Sigmoid colon (tissue), 7 donors: ENCODE data around the gene MYO7B. TPM values are rescaled to one million over a fixed set of nuclear protein-coding genes. Genes with fewer than 3 reads are reported as not detected.

Source experiments
- DNase-seq: peaks from one replicate; pipeline ENCODE4 v3.0.0-alpha.2; 2019
- H3K27ac ChIP-seq, 4 donors: fragments of 200-600 bp; sonication (generic); one replicate each; pipeline ENCODE4 v1.5.1; 2016 to 2019; ENCODE audit warnings: mild to moderate bottlenecking in 1 of 4
- H3K27me3 ChIP-seq, 3 donors: fragments of 200-600 bp; sonication (generic); one replicate each; pipeline ENCODE4 v1.5.1; 2019; ENCODE audit warnings: mild to moderate bottlenecking in 1 of 3
- H3K36me3 ChIP-seq, 4 donors: fragments of 200-600 bp; sonication (generic); one replicate each; pipeline ENCODE4 v1.5.1; 2016 to 2019
- H3K4me1 ChIP-seq, 4 donors: fragments of 200-600 bp; sonication (generic); one replicate each; pipeline ENCODE4 v1.5.1; 2017 to 2019
- H3K4me3 ChIP-seq, 4 donors: fragments of 200-600 bp; sonication (generic); one replicate each; pipeline ENCODE4 v1.5.1; 2017 to 2019; ENCODE audit warnings: mild to moderate bottlenecking in 2 of 4, moderate library complexity in 1 of 4
- H3K9me3 ChIP-seq, 4 donors: fragments of 200-600 bp in 3 of 4; sonication (generic) in 3 of 4; one replicate each; pipeline versions ENCODE4 v1.5.1 to v1.6.1; 2013 to 2019
- CTCF ChIP-seq, 4 experiments: fragments of 450-650 bp in 3 of 4; fragments of 200-600 bp in 1 of 4; IDR thresholded peaks; one replicate each; pipeline ENCODE4 v1.5.1; 2016 to 2019; ENCODE audit warnings: antibody characterized with exemption in 4 of 4, mild to moderate bottlenecking in 3 of 4, moderate library complexity in 2 of 4
- EP300 ChIP-seq, 4 donors: sonication (generic); formaldehyde crosslinking; IDR thresholded peaks; one replicate each; pipeline ENCODE4 v1.6.1; 2017; ENCODE audit warnings: antibody characterized with exemption in 4 of 4
- POLR2A ChIP-seq, 2 donors: fragments of 450-650 bp; IDR thresholded peaks; one replicate each; pipeline ENCODE4 v1.6.1; 2016; ENCODE audit warnings: antibody characterized with exemption in 2 of 2, mild to moderate bottlenecking in 2 of 2, moderate library complexity in 2 of 2
- POLR2AphosphoS5 ChIP-seq, 4 donors: sonication (generic); formaldehyde crosslinking; IDR thresholded peaks; one replicate each; pipeline ENCODE4 v1.6.1; 2017; ENCODE audit warnings: antibody characterized with exemption in 4 of 4
- WGBS, 2 donors: extraction: QIAGEN DNeasy Blood & Tissue Kit; methylation state at CpG; one replicate each; pipeline ENCODE4 v1.1.7; 2013; 5-methylcytosine and 5-hydroxymethylcytosine counted together
- intact Hi-C: fragments of 100-400 bp; cut with DNase I; formaldehyde crosslinking; loops from one replicate; pipeline ENCODE4 v1.15.1; 2023
- polyA plus RNA-seq, 3 donors: library from polyadenylated mRNA; stranded (reverse); fragments of 200-250 nt; gene quantifications; one replicate each; pipeline ENCODE4 v1.2.3, GENCODE V29; 2013
- total RNA-seq, 4 donors: library from RNA; depleted of rRNA; stranded (reverse); fragments of >200 nt; gene quantifications; one replicate each; pipeline ENCODE4 v1.1.0, GENCODE V29; 2016
- donor health status: healthy with polysubstance abuse.
- donor health status: Bipolar disorder and iron deficiency.
- donor health status: healthy.

The MYO7B gene
- total and polyA plus RNA-seq, 7 donors: 0.54 to 128 (median 30.3) TPM; not detected in 1

GRCh38 chr2:127580167-127581049, 44.9 kb downstream of the MYO7B start:
- H3K27me3 ChIP-seq: no peaks in the 10 kb centered on the region
- TF ChIP-seq EP300 (IDR thresholded peaks at IDR 0.05): no peak
- no peak for TF ChIP-seq POLR2A (IDR thresholded peaks at IDR 0.05)
- no peak for TF ChIP-seq POLR2AphosphoS5 (IDR thresholded peaks at IDR 0.05)
- no peak for TF ChIP-seq CTCF (IDR thresholded peaks at IDR 0.05)
- no peak overlapping the region for H3K27ac ChIP-seq
- 88 to 91% methylated on average over 24 of the region's 24 CpGs for WGBS, 2 donors
- no peak for DNase-seq
- H3K4me1 ChIP-seq: peaks cover 0 to 13% (median 8%) of the 10 kb centered on the region in 4 donors
- H3K9me3 ChIP-seq: no peaks in the 10 kb centered on the region
- intact Hi-C loops: no loop called here
- no peaks in the 10 kb centered on the region for H3K36me3 ChIP-seq
- H3K4me3 ChIP-seq: no peak overlapping the region

- Histone ChIP-seq H3K36me3 (no peaks in the 10 kb centered on the region), H3K9me3 (no peaks in the 10 kb centered on the region), H3K27me3 (no peaks in the 10 kb centered on the region), H3K27ac (no peak overlapping the region), H3K4me3 (no peak overlapping the region), H3K4me1 (peaks cover 0 to 11% (median 8%) of the 10 kb centered on the region in 4 donors)
- TF ChIP-seq POLR2A (IDR thresholded peaks at IDR 0.05): no peak
- no peak for TF ChIP-seq CTCF (IDR thresholded peaks at IDR 0.05)
- TF ChIP-seq POLR2AphosphoS5 (IDR thresholded peaks at IDR 0.05): no peak
- no peak for TF ChIP-seq EP300 (IDR thresholded peaks at IDR 0.05)
- whole genome bisulfite sequencing, 2 donors: 92 to 96% methylated on average over 4 of the region's 4 CpGs
- intact Hi-C loops: no loop called here
- no peak for DNase-seq
Observed at GRCh38 chr2:127581050-127581345, 45.5 kb downstream of the MYO7B start.

GRCh38 chr2:127581516-127582490, 46.3 kb downstream of the MYO7B start:
- H3K9me3 ChIP-seq: no peaks in the 10 kb centered on the region
- no peaks in the 10 kb centered on the region for H3K36me3 ChIP-seq
- intact Hi-C loops: no loop called here
- H3K4me3 ChIP-seq: no peak overlapping the region
- WGBS, 2 donors: 94 to 95% methylated on average over 21 of the region's 21 CpGs
- peaks cover 0 to 3% (median 1%) of the 10 kb centered on the region in 4 donors for H3K4me1 ChIP-seq
- no peaks in the 10 kb centered on the region for H3K27me3 ChIP-seq
- DNase-seq: no peak
- H3K27ac ChIP-seq: no peak overlapping the region
- TF ChIP-seq POLR2A (IDR thresholded peaks at IDR 0.05) (no peak), CTCF (IDR thresholded peaks at IDR 0.05) (no peak), EP300 (IDR thresholded peaks at IDR 0.05) (no peak), POLR2AphosphoS5 (IDR thresholded peaks at IDR 0.05) (no peak)

GRCh38 chr2:127582863-127583861, 47.7 kb downstream of the MYO7B start:
- Histone ChIP-seq H3K27me3 (no peaks in the 10 kb centered on the region), H3K4me3 (no peak overlapping the region), H3K9me3 (no peaks in the 10 kb centered on the region), H3K4me1 (no peaks in the 10 kb centered on the region), H3K36me3 (no peaks in the 10 kb centered on the region), H3K27ac (no peak overlapping the region)
- intact Hi-C loops: no loop called here
- DNase-seq: no peak
- WGBS, 2 donors: 89% methylated on average over 15 of the region's 15 CpGs
- TF ChIP-seq EP300 (IDR thresholded peaks at IDR 0.05) (no peak), POLR2A (IDR thresholded peaks at IDR 0.05) (no peak), CTCF (IDR thresholded peaks at IDR 0.05) (no peak), POLR2AphosphoS5 (IDR thresholded peaks at IDR 0.05) (no peak)
